ENCODE results near the gene CCDC73. TPM values are rescaled to one million over a fixed set of nuclear protein-coding genes. Genes with fewer than 3 reads are reported as not detected.

CCDC73 gene
- total and polyA plus RNA-seq, 2 donors (not counting 1 experiment from before 2014, with no cell fraction given) = 0.05 TPM; not detected in 1

DNA sequence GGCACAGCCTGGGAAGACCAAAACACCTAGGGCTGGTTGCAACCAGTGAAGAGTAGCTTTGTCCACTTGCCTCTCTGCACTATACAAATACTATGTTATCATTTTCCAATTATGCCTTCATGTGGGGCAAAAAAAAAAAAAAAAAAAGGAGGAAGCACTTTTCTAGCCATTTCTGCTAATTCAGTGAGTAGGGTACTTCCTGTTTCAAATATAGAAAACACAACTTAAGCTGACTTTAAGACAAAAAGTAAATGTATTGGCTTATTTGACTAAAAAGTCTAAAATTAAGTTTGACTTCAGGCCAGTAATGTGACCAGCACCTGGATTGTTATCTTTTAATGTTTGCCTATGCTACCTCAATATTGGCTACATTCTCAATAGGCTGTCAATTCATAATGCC is 15.3 kb downstream of the CCDC73 start:
- DNase-seq = peak; percentile 20
- no peaks in the 10 kb centered on the region for H3K27me3 ChIP-seq (replicated peaks in 1 of 4; ENCODE audit: control extremely low read depth in 1 of 4, control insufficient read depth in 3 of 4, insufficient read depth in 4 of 4, low read length in 3 of 4)
- ChIA-PET POLR2A (interaction anchor here (0.7 kb wide), 1 partner anchor 60 kb away, joined by 6 read pairs; no protein-coding TSS in a partner anchor), CTCF (interaction anchor here (0.9 kb wide), 1 partner anchor 13 kb away, joined by 4 read pairs; no protein-coding TSS in a partner anchor)
- no peak overlapping the region for H3K27ac ChIP-seq (ENCODE audit: low read length in 2 of 2)
- H3K4me2 ChIP-seq (replicated peaks; ENCODE audit: low read depth, low read length, poor library complexity, severe bottlenecking) = peak overlapping the region; percentile 4
- no peak overlapping the region for H3K4me3 ChIP-seq (ENCODE audit: control extremely low read depth in 1 of 5, extremely low read depth in 1 of 5, insufficient read depth in 1 of 5, low read depth in 2 of 5, low read length in 4 of 5)
- intact Hi-C loops (cut with micrococcal nuclease) = no loop called here
- peaks cover 12 to 20% of the 10 kb centered on the region in 2 donors for H3K4me1 ChIP-seq (ENCODE audit: control insufficient read depth in 2 of 2, insufficient read depth in 2 of 2, low read length in 2 of 2)
- H4K20me1 ChIP-seq (ENCODE audit: control insufficient read depth, insufficient read depth, low read length, poor library complexity, severe bottlenecking) = no peaks in the 10 kb centered on the region
- Mint-ChIP-seq H3K4me1 (peaks cover 25% of the 10 kb centered on the region), H3K4me3 (peak overlapping the region; percentile 20), H3K27me3 (no peaks in the 10 kb centered on the region), H3K27ac (no peak overlapping the region), H3K9me3 (ENCODE audit: insufficient read depth) (no peaks in the 10 kb centered on the region)
- H3K36me3 ChIP-seq (replicated peaks in 1 of 2; ENCODE audit: control extremely low read depth in 1 of 2, control insufficient read depth in 1 of 2, extremely low read depth in 1 of 2, insufficient read depth in 2 of 2, low read length in 1 of 2) = no peaks in the 10 kb centered on the region
- no peaks in the 10 kb centered on the region for H3K79me2 ChIP-seq (ENCODE audit: control insufficient read depth, insufficient read depth, low read length)
- H2AFZ ChIP-seq (ENCODE audit: insufficient read depth, low read depth, low read length, poor library complexity, severe bottlenecking) = peak overlapping the region; percentile 65
- no peak for TF ChIP-seq EZH2 (IDR thresholded peaks at IDR 0.05; ENCODE audit: borderline replicate concordance, insufficient read depth, low read depth, low read length, poor library complexity, severe bottlenecking)
- TF ChIP-seq, protein P1, sequence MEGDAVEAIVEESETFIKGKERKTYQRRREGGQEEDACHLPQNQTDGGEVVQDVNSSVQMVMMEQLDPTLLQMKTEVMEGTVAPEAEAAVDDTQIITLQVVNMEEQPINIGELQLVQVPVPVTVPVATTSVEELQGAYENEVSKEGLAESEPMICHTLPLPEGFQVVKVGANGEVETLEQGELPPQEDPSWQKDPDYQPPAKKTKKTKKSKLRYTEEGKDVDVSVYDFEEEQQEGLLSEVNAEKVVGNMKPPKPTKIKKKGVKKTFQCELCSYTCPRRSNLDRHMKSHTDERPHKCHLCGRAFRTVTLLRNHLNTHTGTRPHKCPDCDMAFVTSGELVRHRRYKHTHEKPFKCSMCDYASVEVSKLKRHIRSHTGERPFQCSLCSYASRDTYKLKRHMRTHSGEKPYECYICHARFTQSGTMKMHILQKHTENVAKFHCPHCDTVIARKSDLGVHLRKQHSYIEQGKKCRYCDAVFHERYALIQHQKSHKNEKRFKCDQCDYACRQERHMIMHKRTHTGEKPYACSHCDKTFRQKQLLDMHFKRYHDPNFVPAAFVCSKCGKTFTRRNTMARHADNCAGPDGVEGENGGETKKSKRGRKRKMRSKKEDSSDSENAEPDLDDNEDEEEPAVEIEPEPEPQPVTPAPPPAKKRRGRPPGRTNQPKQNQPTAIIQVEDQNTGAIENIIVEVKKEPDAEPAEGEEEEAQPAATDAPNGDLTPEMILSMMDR (IDR thresholded peaks at IDR 0.05) = no peak
- no peak for ATAC-seq (ENCODE audit: low read depth)
- no peak overlapping the region for H3K9ac ChIP-seq (ENCODE audit: low read length)
- no peaks in the 10 kb centered on the region for H3K9me3 ChIP-seq (ENCODE audit: control extremely low read depth in 1 of 3, control insufficient read depth in 2 of 3, insufficient read depth in 1 of 3, low read length in 2 of 3)

DNA sequence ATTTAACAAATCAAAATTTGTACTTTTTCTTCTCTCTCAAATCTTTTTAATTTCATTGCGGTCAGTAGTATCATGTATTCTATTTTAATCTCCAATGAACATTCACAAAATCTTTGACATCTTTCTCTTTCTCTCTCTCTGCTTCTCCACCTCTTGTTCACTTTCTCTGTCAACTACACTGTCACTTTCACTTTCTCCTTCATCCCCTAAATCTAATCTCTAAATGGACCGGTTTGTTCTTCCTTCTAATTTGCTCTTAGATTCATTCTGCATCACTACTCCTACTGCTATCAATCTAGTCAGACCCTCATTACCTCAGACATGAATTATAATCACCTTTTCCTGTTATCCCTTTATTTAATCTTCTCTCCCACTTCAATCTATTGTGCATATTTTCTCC is 18.6 kb downstream of the CCDC73 start:
- Histone ChIP-seq H3K4me3 (ENCODE audit: control extremely low read depth in 1 of 5, extremely low read depth in 1 of 5, insufficient read depth in 1 of 5, low read depth in 2 of 5, low read length in 4 of 5) (peak overlapping the region in 3 of 5 experiments; percentile 8 to 47 (median 16)), H4K20me1 (ENCODE audit: control insufficient read depth, insufficient read depth, low read length, poor library complexity, severe bottlenecking) (no peaks in the 10 kb centered on the region), H2AFZ (ENCODE audit: insufficient read depth, low read depth, low read length, poor library complexity, severe bottlenecking) (peak overlapping the region; percentile 77), H3K9ac (ENCODE audit: low read length) (peak overlapping the region; percentile 55), H3K9me3 (ENCODE audit: control extremely low read depth in 1 of 3, control insufficient read depth in 2 of 3, insufficient read depth in 1 of 3, low read length in 2 of 3) (no peaks in the 10 kb centered on the region), H3K4me2 (replicated peaks; ENCODE audit: low read depth, low read length, poor library complexity, severe bottlenecking) (peak overlapping the region; percentile 57), H3K79me2 (ENCODE audit: control insufficient read depth, insufficient read depth, low read length) (no peaks in the 10 kb centered on the region), H3K4me1 (ENCODE audit: control insufficient read depth in 2 of 2, insufficient read depth in 2 of 2, low read length in 2 of 2) (peaks cover 12 to 20% of the 10 kb centered on the region in 2 donors), H3K36me3 (replicated peaks in 1 of 2; ENCODE audit: control extremely low read depth in 1 of 2, control insufficient read depth in 1 of 2, extremely low read depth in 1 of 2, insufficient read depth in 2 of 2, low read length in 1 of 2) (no peaks in the 10 kb centered on the region), H3K27ac (ENCODE audit: low read length in 2 of 2) (peak overlapping the region in 1 of 2 donors; percentile 45), H3K27me3 (replicated peaks in 1 of 4; ENCODE audit: control extremely low read depth in 1 of 4, control insufficient read depth in 3 of 4, insufficient read depth in 4 of 4, low read length in 3 of 4) (no peaks in the 10 kb centered on the region)
- TF ChIP-seq, protein P1 (IDR thresholded peaks at IDR 0.05) = no peak
- TF ChIP-seq EZH2 (IDR thresholded peaks at IDR 0.05; ENCODE audit: borderline replicate concordance, insufficient read depth, low read depth, low read length, poor library complexity, severe bottlenecking) = no peak
- Mint-ChIP-seq H3K27ac (peak overlapping the region; percentile 1), H3K27me3 (no peaks in the 10 kb centered on the region), H3K4me3 (peak overlapping the region; percentile 71), H3K4me1 (peaks cover 25% of the 10 kb centered on the region), H3K9me3 (ENCODE audit: insufficient read depth) (no peaks in the 10 kb centered on the region)
- no peak for ATAC-seq (ENCODE audit: low read depth)
- ChIA-PET POLR2A (no interaction called here), CTCF (no interaction called here)
- intact Hi-C loops (cut with micrococcal nuclease) = no loop called here
- WGBS (ENCODE audit: insufficient coverage) = 0% methylated on average over 1 of the region's 2 CpGs
- DNase-seq = peak; percentile 18

Data from B cell (primary cell).